Activated naive CD8-positive, alpha-beta T cell treated with anti-CD3 and anti-CD28 coated beads, Interleukin-2, amount 10 ng/mL, durations not matched to agents 7 days and 5 days (primary cell): ENCODE results near the gene CUL7. TPM values are rescaled to one million over a fixed set of nuclear protein-coding genes. Genes with fewer than 3 reads are reported as not detected.

Experiments used
- ATAC-seq: fragments of 150-1000 bp; cut with Tn5 transposase; one replicate; pipeline ENCODE4 v1.10.0; 2021; ENCODE audit warnings: low read depth, moderate library complexity
- POLR2A ChIA-PET: fragments of 350-600 bp; sonication (Branson Sonifier 250); formaldehyde crosslinking; loops from one replicate; lab custom pipeline; 2021; ENCODE audit warnings: antibody characterized with exemption; lab: Charles Lee
- DNase-seq: peaks from one replicate; pipeline ENCODE4 v3.0.0; 2021
- H3K27ac Mint-ChIP-seq: one replicate; pipeline ENCODE4 v1.8.0; 2022; ENCODE audit warnings: mild to moderate bottlenecking, mixed read lengths
- H3K27me3 Mint-ChIP-seq: one replicate; pipeline ENCODE4 v1.8.0; 2022; ENCODE audit warnings: mild to moderate bottlenecking, moderate library complexity, mixed read lengths
- H3K36me3 Mint-ChIP-seq: one replicate; pipeline ENCODE4 v1.8.0; 2021; ENCODE audit warnings: mild to moderate bottlenecking, mixed read lengths
- H3K4me1 Mint-ChIP-seq: one replicate; pipeline ENCODE4 v1.8.0; 2021; ENCODE audit warnings: mixed read lengths
- H3K4me3 Mint-ChIP-seq: one replicate; pipeline ENCODE4 v1.8.0; 2022; ENCODE audit warnings: mild to moderate bottlenecking, moderate library complexity, mixed read lengths
- H3K9me3 Mint-ChIP-seq: one replicate; pipeline ENCODE4 v1.8.0; 2021; ENCODE audit warnings: mixed read lengths
- total RNA-seq, 2 experiments: library from RNA; stranded (reverse); gene quantifications; one replicate each; pipeline ENCODE4 v1.2.3, GENCODE V29; 2021

The CUL7 gene
- total RNA-seq, 2 experiments from 2014 or later = 10.2 to 12.7 TPM

- H3K27me3 Mint-ChIP-seq = peaks cover 2% of the 10 kb centered on the region
- H3K27ac Mint-ChIP-seq = peak overlapping the region; percentile 54
- H3K4me1 Mint-ChIP-seq = peaks cover 4% of the 10 kb centered on the region
- POLR2A ChIA-PET = no interaction called here
- H3K4me3 Mint-ChIP-seq = no peak overlapping the region
- no peaks in the 10 kb centered on the region for H3K36me3 Mint-ChIP-seq
- ATAC-seq (peak; percentile 86), DNase-seq (no peak)
- H3K9me3 Mint-ChIP-seq = no peaks in the 10 kb centered on the region
Measured at GRCh38 chr6:43070028-43070632, 16.5 kb upstream of the CUL7 start.

GRCh38 chr6:43062818-43063217, 9.2 kb upstream of the CUL7 start:
- no peak for ATAC-seq
- no peak overlapping the region for H3K27ac Mint-ChIP-seq
- peaks cover 17% of the 10 kb centered on the region for H3K4me1 Mint-ChIP-seq
- no peaks in the 10 kb centered on the region for H3K27me3 Mint-ChIP-seq
- peaks cover 2% of the 10 kb centered on the region for H3K36me3 Mint-ChIP-seq
- no peak overlapping the region for H3K4me3 Mint-ChIP-seq
- no peak for DNase-seq
- POLR2A ChIA-PET = no interaction called here
- H3K9me3 Mint-ChIP-seq = no peaks in the 10 kb centered on the region

DNA sequence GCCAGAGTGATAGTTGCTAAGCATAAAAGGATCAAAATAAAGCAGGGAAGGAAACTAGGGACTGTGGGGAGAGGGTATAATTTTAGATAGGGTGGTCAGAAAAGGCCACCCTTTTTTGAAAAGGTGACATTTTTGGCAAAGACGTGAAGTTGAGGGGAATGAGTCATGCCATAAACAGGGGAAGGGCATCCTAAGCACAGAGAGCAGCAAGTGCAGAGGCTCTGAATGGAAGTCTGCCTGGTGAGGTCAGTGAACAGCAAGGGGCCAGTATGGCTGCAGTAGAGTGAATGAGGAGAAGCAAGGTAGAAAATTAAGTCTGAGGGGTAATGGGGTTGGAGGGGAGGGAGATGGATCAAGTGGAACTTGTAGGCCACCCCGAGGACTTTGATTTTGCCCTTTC, 8.2 kb upstream of the CUL7 start:
- DNase-seq (no peak), ATAC-seq (no peak)
- H3K4me3 Mint-ChIP-seq = no peak overlapping the region
- peaks cover 4% of the 10 kb centered on the region for H3K36me3 Mint-ChIP-seq
- H3K27me3 Mint-ChIP-seq = no peaks in the 10 kb centered on the region
- POLR2A ChIA-PET = no interaction called here
- no peak overlapping the region for H3K27ac Mint-ChIP-seq
- H3K9me3 Mint-ChIP-seq = no peaks in the 10 kb centered on the region
- H3K4me1 Mint-ChIP-seq = peaks cover 21% of the 10 kb centered on the region

DNA sequence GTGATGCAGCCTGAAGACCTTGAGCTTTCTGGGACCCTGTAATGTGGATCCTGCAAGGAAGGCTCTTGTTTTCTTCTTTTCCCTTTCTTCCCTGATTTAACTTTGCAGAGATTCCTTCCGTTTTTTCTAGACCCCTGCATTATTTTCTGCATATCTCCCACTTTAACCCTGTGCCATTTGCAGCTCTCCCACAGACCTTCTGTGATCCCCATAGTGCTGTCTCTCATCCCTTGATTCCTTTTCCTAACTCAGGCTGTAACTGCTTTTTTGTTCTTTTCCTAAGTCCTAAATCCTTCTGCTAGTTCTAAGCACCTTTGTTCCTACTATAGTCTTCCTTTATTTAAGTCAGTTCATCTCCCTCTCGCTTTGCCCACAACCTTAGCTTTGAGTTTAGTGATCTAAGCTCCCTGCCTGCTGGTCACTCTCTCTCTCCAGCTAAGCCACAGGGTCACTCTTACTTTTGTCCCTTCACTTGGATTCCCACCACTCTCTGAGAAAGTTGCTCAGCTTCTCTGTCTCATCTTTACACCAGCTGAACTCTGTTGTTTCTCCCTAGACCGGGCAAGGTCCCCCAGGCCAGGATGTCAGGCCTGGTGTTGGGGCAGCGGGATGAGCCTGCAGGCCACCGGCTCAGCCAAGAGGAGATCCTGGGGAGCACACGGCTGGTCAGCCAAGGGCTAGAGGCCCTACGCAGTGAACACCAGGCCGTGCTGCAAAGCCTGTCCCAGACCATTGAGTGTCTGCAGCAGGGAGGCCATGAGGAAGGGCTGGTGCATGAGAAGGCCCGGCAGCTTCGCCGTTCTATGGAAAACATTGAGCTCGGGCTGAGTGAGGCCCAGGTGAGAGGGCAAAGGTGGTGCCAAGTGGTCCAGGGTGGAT, 7.3 kb upstream of the CUL7 start:
- DNase-seq (no peak), ATAC-seq (no peak)
- Mint-ChIP-seq H3K27me3 (no peaks in the 10 kb centered on the region), H3K4me3 (peak overlapping the region; percentile 87), H3K27ac (peak overlapping the region; percentile 96), H3K9me3 (no peaks in the 10 kb centered on the region), H3K36me3 (peaks cover 4% of the 10 kb centered on the region), H3K4me1 (peaks cover 21% of the 10 kb centered on the region)
- POLR2A ChIA-PET = interaction anchor here (1.1 to 3.0 kb wide), 2 partner anchors 40 to 82 kb away, joined by 3 to 13 read pairs; partner anchors contain the start of genes PEX6 and RRP36

GRCh38 chr6:43060034-43060754, 6.5 kb upstream of the CUL7 start:
- Mint-ChIP-seq H3K36me3 (peaks cover 9% of the 10 kb centered on the region), H3K9me3 (no peaks in the 10 kb centered on the region), H3K4me3 (peak overlapping the region; percentile 87), H3K27ac (peak overlapping the region; percentile 96), H3K27me3 (no peaks in the 10 kb centered on the region), H3K4me1 (peaks cover 21% of the 10 kb centered on the region)
- ATAC-seq (no peak), DNase-seq (no peak)
- POLR2A ChIA-PET = interaction anchor here (1.0 to 3.0 kb wide), 8 partner anchors 39 to 570 kb away, joined by 3 to 17 read pairs (median 4); partner anchors contain the start of genes CNPY3, KLHDC3, MEA1 and PEX6

DNA sequence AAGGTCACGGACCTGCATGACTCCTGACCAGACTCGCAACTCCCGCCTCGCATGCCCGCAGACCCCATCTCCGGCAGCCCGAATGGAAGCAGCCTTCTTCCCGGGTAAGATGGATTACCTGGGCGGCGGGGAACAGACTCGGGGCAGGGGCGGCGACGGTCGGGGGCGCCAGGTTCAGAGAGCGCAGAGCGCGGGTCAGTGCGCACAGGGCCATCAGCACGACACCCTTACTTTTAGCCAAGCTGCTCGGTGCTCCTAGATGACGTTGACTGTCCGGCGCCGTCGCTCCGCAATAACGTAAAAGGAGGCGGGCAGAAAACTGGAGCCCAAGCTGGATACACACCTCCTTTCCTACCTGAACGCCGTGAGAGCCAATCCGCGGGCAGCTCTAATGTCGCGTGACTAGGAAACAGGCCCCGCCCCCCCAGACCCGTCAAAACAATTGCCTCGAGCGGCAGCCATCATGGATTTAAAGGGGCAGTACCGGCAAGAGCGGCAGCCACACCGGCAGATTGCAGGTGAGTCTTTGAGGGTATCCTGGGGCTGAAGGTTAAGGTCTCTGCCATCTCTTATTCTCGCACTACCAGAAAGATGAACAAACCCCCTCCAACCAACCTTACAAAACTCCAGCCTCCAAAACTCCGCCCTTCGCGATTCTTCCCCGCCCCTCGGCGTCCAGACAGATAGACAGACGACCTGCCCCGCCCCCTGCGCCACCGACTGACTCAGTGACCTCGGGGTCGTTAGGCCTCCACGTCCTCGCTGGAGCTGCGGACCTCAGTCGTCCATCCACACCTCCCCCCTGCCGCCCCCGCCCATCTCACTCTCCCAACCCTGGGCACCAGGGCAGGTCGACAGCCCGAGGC, 5.8 kb upstream of the CUL7 start, which contains the start of the genes KLC4 and MRPL2:
Gene KLC4 (plus strand): TSS at position 464 of the 866 bp plus-strand sequence. CDS start 1,705 bp downstream, outside the sequence.
Gene MRPL2 (minus strand): TSS at position 267 of the 866 bp plus-strand sequence. CDS start 53 bp downstream, at position 214.
- no peaks in the 10 kb centered on the region for H3K27me3 Mint-ChIP-seq
- H3K4me3 Mint-ChIP-seq = peak within 1 kb of the TSS; percentile 87
- DNase-seq = peak; percentile 91
- ATAC-seq = peak; percentile 95
- no peaks in the 10 kb centered on the region for H3K9me3 Mint-ChIP-seq
- POLR2A ChIA-PET = interaction anchor here (0.6 to 3.0 kb wide), 15 partner anchors 9 to 570 kb away, joined by 3 to 17 read pairs (median 3); partner anchors contain the start of genes CNPY3, KLHDC3, MEA1 and PEX6
- peaks cover 9% of the 10 kb centered on the region for H3K36me3 Mint-ChIP-seq
- peaks cover 21% of the 10 kb centered on the region for H3K4me1 Mint-ChIP-seq
- peak within 1 kb of the TSS; percentile 96 for H3K27ac Mint-ChIP-seq

- Mint-ChIP-seq H3K27me3 (no peaks in the 10 kb centered on the region), H3K36me3 (peaks cover 9% of the 10 kb centered on the region), H3K4me3 (peak overlapping the region; percentile 87), H3K27ac (peak overlapping the region; percentile 96), H3K4me1 (peaks cover 26% of the 10 kb centered on the region), H3K9me3 (no peaks in the 10 kb centered on the region)
- DNase-seq = no peak
- no peak for ATAC-seq
- POLR2A ChIA-PET = interaction anchor here (1.1 to 3.0 kb wide), 6 partner anchors 14 to 112 kb away, joined by 3 to 17 read pairs (median 10); partner anchors contain the start of genes KLHDC3, MEA1, PEX6 and PPP2R5D
Measured at GRCh38 chr6:43058531-43058930, 4.9 kb upstream of the CUL7 start.

GRCh38 chr6:43055966-43056365, 2.3 kb upstream of the CUL7 start:
- Mint-ChIP-seq H3K4me3 (no peak overlapping the region), H3K27me3 (no peaks in the 10 kb centered on the region), H3K9me3 (no peaks in the 10 kb centered on the region), H3K36me3 (peaks cover 10% of the 10 kb centered on the region), H3K4me1 (peaks cover 43% of the 10 kb centered on the region), H3K27ac (peak overlapping the region; percentile 34)
- POLR2A ChIA-PET = interaction anchor here (0.5 to 3.7 kb wide), 3 partner anchors 72 to 142 kb away, joined by 3 to 29 read pairs (median 4); partner anchors contain the start of genes CNPY3 and PPP2R5D
- no peak for ATAC-seq
- no peak for DNase-seq

GRCh38 chr6:43054206-43054943, 724 bp upstream of the CUL7 start:
- DNase-seq (no peak), ATAC-seq (no peak)
- Mint-ChIP-seq H3K4me3 (peak overlapping the region; percentile 99), H3K27me3 (no peaks in the 10 kb centered on the region), H3K4me1 (peaks cover 40% of the 10 kb centered on the region), H3K27ac (peak overlapping the region; percentile 99), H3K36me3 (peaks cover 12% of the 10 kb centered on the region), H3K9me3 (no peaks in the 10 kb centered on the region)
- POLR2A ChIA-PET = interaction anchor here (0.6 to 3.7 kb wide), 17 partner anchors 11 to 483 kb away, joined by 3 to 29 read pairs (median 5); partner anchors contain the start of genes CNPY3, KLHDC3, MEA1 and PEX6

DNA sequence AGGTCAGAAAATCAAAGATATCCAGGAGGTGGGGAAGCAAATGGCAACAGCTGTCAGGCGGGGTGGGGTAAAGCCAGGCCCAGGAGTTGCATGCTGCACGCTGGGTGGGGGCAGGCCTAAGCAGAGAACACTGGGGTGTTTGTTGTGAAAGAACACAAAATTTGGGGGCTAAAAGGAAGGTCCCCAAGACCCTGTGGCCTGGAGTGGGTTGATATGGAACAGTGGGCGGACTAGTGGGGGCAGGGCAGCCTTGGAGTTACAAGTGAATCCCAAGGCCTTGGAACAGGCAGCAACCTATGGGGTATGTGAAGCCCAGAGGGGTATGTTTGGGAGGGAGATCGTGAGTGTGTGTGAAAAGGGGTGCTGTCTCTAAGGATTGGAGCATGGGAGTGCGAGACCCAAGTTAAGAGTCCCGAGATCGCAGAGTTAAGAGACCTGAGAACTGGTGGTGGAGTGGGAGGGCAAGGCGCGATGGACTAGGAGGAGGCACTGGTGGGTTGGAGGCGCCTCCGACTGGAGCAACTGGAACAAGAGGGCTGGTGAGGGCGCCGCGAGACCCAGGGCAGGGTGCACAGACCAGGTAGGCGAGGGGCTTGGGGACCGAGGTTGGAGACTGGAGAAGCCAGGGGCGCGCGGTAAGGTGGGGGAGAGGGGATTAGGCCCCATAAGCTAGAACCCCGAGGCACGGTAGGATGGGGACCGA, 658 bp downstream of the CUL7 start:
- H3K27ac Mint-ChIP-seq = peak overlapping the region; percentile 99
- H3K36me3 Mint-ChIP-seq = peaks cover 12% of the 10 kb centered on the region
- ATAC-seq = peak; percentile 29
- no peak for DNase-seq
- POLR2A ChIA-PET = interaction anchor here (0.8 to 3.7 kb wide), 12 partner anchors 9 to 317 kb away, joined by 3 to 29 read pairs (median 6); partner anchors contain the start of genes CNPY3, KLHDC3, MEA1 and PEX6
- no peaks in the 10 kb centered on the region for H3K27me3 Mint-ChIP-seq
- peaks cover 34% of the 10 kb centered on the region for H3K4me1 Mint-ChIP-seq
- H3K9me3 Mint-ChIP-seq = no peaks in the 10 kb centered on the region
- H3K4me3 Mint-ChIP-seq = peak overlapping the region; percentile 99
